Lung (tissue), 12 donors: ENCODE results near the gene GPC5. TPM values are rescaled to one million over a fixed set of nuclear protein-coding genes. Genes with fewer than 3 reads are reported as not detected.

Experiments used
- ATAC-seq: fragments of 200-7000 bp; cut with Tn5 transposase; one replicate; pipeline ENCODE4 v1.9.1; 2020; ENCODE audit warnings: moderate number of reproducible peaks; ENCODE audit not compliant: insufficient read depth, low FRiP score
- DNase-seq, 3 donors: peaks; one replicate each; pipeline ENCODE4 v3.0.0-alpha.2; 2013 to 2017
- H3K27ac ChIP-seq, 2 donors: one replicate each; pipeline ENCODE4 v1.5.1; 2013; ENCODE audit warnings: mild to moderate bottlenecking in 2 of 2, moderate library complexity in 2 of 2, control low read depth in 1 of 2, inconsistent platforms in 1 of 2, low read depth in 1 of 2, low read length in 1 of 2
- H3K27me3 ChIP-seq, 3 donors: one replicate each; pipeline ENCODE4 v1.5.1; 2013; ENCODE audit warnings: low read length in 2 of 3; ENCODE audit not compliant: control insufficient read depth in 3 of 3, insufficient read depth in 3 of 3
- H3K36me3 ChIP-seq, 4 donors: one replicate each; pipeline ENCODE4 v1.5.1; 2013; ENCODE audit warnings: low read length in 4 of 4, mild to moderate bottlenecking in 1 of 4, moderate library complexity in 1 of 4; ENCODE audit not compliant: control insufficient read depth in 4 of 4, insufficient read depth in 4 of 4
- H3K4me1 ChIP-seq, 5 donors: one replicate each; pipeline ENCODE4 v1.5.1; 2013; ENCODE audit warnings: low read length in 5 of 5, mild to moderate bottlenecking in 2 of 5, moderate library complexity in 1 of 5; ENCODE audit not compliant: control insufficient read depth in 5 of 5, insufficient read depth in 5 of 5
- H3K4me3 ChIP-seq: one replicate; pipeline ENCODE4 v1.5.1; 2013; ENCODE audit warnings: mild to moderate bottlenecking, control low read depth, moderate library complexity
- H3K9ac ChIP-seq, 2 donors: one replicate each; pipeline ENCODE4 v1.5.1; 2013; ENCODE audit warnings: low read length in 2 of 2, control low read depth in 1 of 2; ENCODE audit not compliant: insufficient read depth in 1 of 2
- H3K9me3 ChIP-seq, 4 donors: one replicate each; pipeline ENCODE4 v1.5.1; 2013; ENCODE audit warnings: low read length in 3 of 4, mild to moderate bottlenecking in 1 of 4, moderate library complexity in 1 of 4; ENCODE audit not compliant: control insufficient read depth in 4 of 4, insufficient read depth in 3 of 4
- CTCF ChIP-seq: IDR thresholded peaks from 2 replicates; pipeline ENCODE4 v1.5.1; 2012; ENCODE audit warnings: mild to moderate bottlenecking; ENCODE audit errors: control extremely low read depth, extremely low read depth
- WGBS, 2 donors: extraction: QIAGEN DNeasy Blood & Tissue Kit; methylation state at CpG; one replicate each; pipeline ENCODE4 v1.1.7; 2013; 5-methylcytosine and 5-hydroxymethylcytosine counted together
- polyA plus RNA-seq, 2 donors: library from polyadenylated mRNA; stranded (reverse); fragments of 200-250 nt; gene quantifications; one replicate each; pipeline ENCODE4 v1.2.1, GENCODE V29; 2013
- total RNA-seq, 2 donors: library from RNA; depleted of rRNA in 1 of 2; stranded (reverse); fragments of >200 nt in 1 of 2; gene quantifications; one replicate each; pipeline ENCODE4 v1.2.1, GENCODE V29; 2014 to 2021
- donor health status: control.
- donor health status: control.
- donor health status: Bipolar disorder and iron deficiency.
- donor health status: healthy.
- donor health status: DM: yes; HTN: yes; CAD: no.

GPC5 gene
- total and polyA plus RNA-seq, 4 donors: 0.55 to 37.3 (median 4.4) TPM

GRCh38 chr13:92429231-92429630 lies 1030.8 kb downstream of the GPC5 start:
- Histone ChIP-seq H3K27ac (no peak overlapping the region), H3K9me3 (peaks cover 0 to 3% (median 0%) of the 10 kb centered on the region in 4 donors), H3K9ac (no peak overlapping the region), H3K4me1 (no peaks in the 10 kb centered on the region), H3K36me3 (no peaks in the 10 kb centered on the region), H3K4me3 (no peak overlapping the region), H3K27me3 (no peaks in the 10 kb centered on the region)
- ATAC-seq: no peak
- DNase-seq: no peak
- TF ChIP-seq CTCF: no peak
- WGBS, 2 donors: 85 to 87% methylated on average over 2 of the region's 2 CpGs

GRCh38 chr13:92433386-92433785 lies 1035.0 kb downstream of the GPC5 start:
- 53 to 57% methylated on average over 3 of the region's 3 CpGs for WGBS, 2 donors
- no peak for TF ChIP-seq CTCF
- DNase-seq: no peak
- Histone ChIP-seq H3K4me1 (no peaks in the 10 kb centered on the region), H3K4me3 (no peak overlapping the region), H3K36me3 (no peaks in the 10 kb centered on the region), H3K9me3 (no peaks in the 10 kb centered on the region), H3K27ac (no peak overlapping the region), H3K9ac (no peak overlapping the region), H3K27me3 (no peaks in the 10 kb centered on the region)
- ATAC-seq: no peak

GRCh38 chr13:92433963-92434362 lies 1035.5 kb downstream of the GPC5 start:
- no peak for DNase-seq
- H3K4me1 ChIP-seq: no peaks in the 10 kb centered on the region
- H3K36me3 ChIP-seq: no peaks in the 10 kb centered on the region
- H3K9ac ChIP-seq: no peak overlapping the region
- WGBS, 2 donors: 85 to 91% methylated on average over 1 of the region's 1 CpG
- H3K27ac ChIP-seq: no peak overlapping the region
- no peaks in the 10 kb centered on the region for H3K9me3 ChIP-seq
- H3K27me3 ChIP-seq: no peaks in the 10 kb centered on the region
- no peak overlapping the region for H3K4me3 ChIP-seq
- ATAC-seq: no peak
- no peak for TF ChIP-seq CTCF

- H3K27ac ChIP-seq: no peak overlapping the region
- 76 to 84% methylated on average over 2 of the region's 2 CpGs for WGBS, 2 donors
- TF ChIP-seq CTCF: no peak
- no peak overlapping the region for H3K4me3 ChIP-seq
- H3K9ac ChIP-seq: no peak overlapping the region
- no peak for ATAC-seq
- no peak for DNase-seq
- no peaks in the 10 kb centered on the region for H3K36me3 ChIP-seq
- no peaks in the 10 kb centered on the region for H3K9me3 ChIP-seq
- H3K27me3 ChIP-seq: no peaks in the 10 kb centered on the region
- no peaks in the 10 kb centered on the region for H3K4me1 ChIP-seq
Observed at GRCh38 chr13:92436924-92437323, 1038.5 kb downstream of the GPC5 start.
